Measurements from ENCODE around the gene MYO1E.

Gene MYO1E

DNA sequence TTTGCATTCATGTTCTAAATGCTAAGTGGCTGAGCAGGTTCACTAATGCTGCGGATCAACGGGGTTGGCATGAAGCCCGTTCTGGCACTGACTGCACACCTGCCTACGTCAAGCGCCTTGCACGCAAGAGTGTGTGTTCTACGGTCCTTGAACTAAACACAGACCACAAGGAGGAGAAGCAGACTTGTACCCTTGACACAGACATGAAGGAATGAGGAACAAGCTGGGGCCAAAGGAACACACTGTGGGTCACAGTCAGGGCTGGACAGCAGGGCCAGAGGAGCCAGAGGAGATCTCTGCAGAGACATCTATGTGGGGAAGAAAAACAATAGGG is 214.0 kb downstream of the MYO1E start:
- intact Hi-C loops (cut with DNase I; ENCODE audit: low total_unique reads), result no loop called here
- Histone ChIP-seq H3K4me1 (peaks cover 0 to 5% (median 0%) of the 10 kb centered on the region in 4 donors), H3K36me3 (peaks cover 83 to 93% (median 88%) of the 10 kb centered on the region in 3 donors), H3K4me3 (no peak overlapping the region), H3K27me3 (no peaks in the 10 kb centered on the region), H3K9me3 (no peaks in the 10 kb centered on the region), H3K27ac (no peak overlapping the region)
- DNase-seq, result no peak
- no peak for TF ChIP-seq CTCF (IDR thresholded peaks at IDR 0.05)

GRCh38 chr15:59157840-59158700 is 214.6 kb downstream of the MYO1E start:
- DNase-seq, result no peak
- H3K4me1 ChIP-seq, result peaks cover 0 to 5% (median 0%) of the 10 kb centered on the region in 4 donors

DNA sequence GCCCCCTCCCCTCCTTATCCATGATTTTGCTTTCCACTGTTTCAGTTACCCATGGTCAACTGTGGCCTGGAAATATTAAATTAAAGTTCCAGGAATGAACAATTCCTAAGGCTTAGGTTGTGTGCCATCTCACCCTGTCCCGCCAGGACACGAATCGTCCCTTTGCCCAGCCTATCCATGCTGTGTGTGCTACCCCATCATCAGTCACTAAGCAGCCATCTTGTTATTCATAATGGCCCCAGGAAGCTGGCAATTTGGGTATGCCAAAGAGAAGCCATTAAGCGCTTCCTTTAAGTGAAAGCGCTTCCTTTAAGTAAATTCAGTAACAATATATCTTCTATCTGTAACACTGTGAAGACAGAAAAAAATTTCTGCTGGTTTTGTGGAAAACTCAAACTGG is 215.3 kb downstream of the MYO1E start:
- H3K9me3 ChIP-seq, result no peaks in the 10 kb centered on the region
- DNase-seq, result no peak
- no peak overlapping the region for H3K4me3 ChIP-seq
- H3K27ac ChIP-seq, result no peak overlapping the region
- intact Hi-C loops (cut with DNase I; ENCODE audit: low total_unique reads), result no loop called here
- peaks cover 0 to 5% (median 0%) of the 10 kb centered on the region in 4 donors for H3K4me1 ChIP-seq
- no peak for TF ChIP-seq CTCF (IDR thresholded peaks at IDR 0.05)
- peaks cover 91 to 100% (median 96%) of the 10 kb centered on the region in 3 donors for H3K36me3 ChIP-seq
- no peaks in the 10 kb centered on the region for H3K27me3 ChIP-seq

More at GRCh38 chr15:59157840-59158700, 214.6 kb downstream of the MYO1E start:
- no peak for TF ChIP-seq CTCF (IDR thresholded peaks at IDR 0.05)
- no peaks in the 10 kb centered on the region for H3K9me3 ChIP-seq
- no peak overlapping the region for H3K4me3 ChIP-seq
- peaks cover 88 to 99% (median 94%) of the 10 kb centered on the region in 3 donors for H3K36me3 ChIP-seq
- H3K27ac ChIP-seq, result no peak overlapping the region
- no peaks in the 10 kb centered on the region for H3K27me3 ChIP-seq
- intact Hi-C loops (cut with DNase I; ENCODE audit: low total_unique reads), result no loop called here

DNA sequence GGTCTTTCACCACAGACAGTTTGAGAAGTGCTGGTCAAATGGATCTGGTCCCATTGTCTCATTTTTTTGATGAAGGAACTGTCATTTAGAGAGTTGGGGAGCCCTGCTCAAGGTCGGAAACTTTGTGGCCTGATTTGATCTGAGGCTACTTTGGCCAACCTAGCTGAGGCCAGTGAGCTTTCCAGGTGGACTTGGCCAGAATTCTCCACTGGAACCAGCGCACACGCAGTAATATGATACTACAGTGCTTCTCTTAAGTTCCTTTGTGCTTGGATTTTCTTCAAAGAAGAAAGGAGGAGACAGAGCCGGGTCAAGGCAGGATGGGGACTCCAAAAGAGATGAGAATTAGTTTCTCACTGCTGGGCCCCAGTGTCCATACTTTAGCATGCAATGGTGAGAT is 217.2 kb downstream of the MYO1E start:
- Histone ChIP-seq H3K4me3 (no peak overlapping the region), H3K27ac (no peak overlapping the region), H3K4me1 (peaks cover 0 to 9% (median 2%) of the 10 kb centered on the region in 4 donors), H3K27me3 (no peaks in the 10 kb centered on the region), H3K9me3 (no peaks in the 10 kb centered on the region), H3K36me3 (peaks cover 88 to 100% (median 96%) of the 10 kb centered on the region in 3 donors)
- intact Hi-C loops (cut with DNase I; ENCODE audit: low total_unique reads), result no loop called here
- TF ChIP-seq CTCF (IDR thresholded peaks at IDR 0.05), result no peak
- DNase-seq, result no peak

GRCh38 chr15:59154243-59154642 is 218.4 kb downstream of the MYO1E start:
- no peaks in the 10 kb centered on the region for H3K9me3 ChIP-seq
- intact Hi-C loops (cut with DNase I; ENCODE audit: low total_unique reads), result no loop called here
- TF ChIP-seq CTCF (IDR thresholded peaks at IDR 0.05), result no peak
- peaks cover 0 to 14% (median 7%) of the 10 kb centered on the region in 4 donors for H3K4me1 ChIP-seq
- no peaks in the 10 kb centered on the region for H3K27me3 ChIP-seq
- peaks cover 82 to 97% (median 96%) of the 10 kb centered on the region in 3 donors for H3K36me3 ChIP-seq
- no peak for DNase-seq
- H3K4me3 ChIP-seq, result no peak overlapping the region
- H3K27ac ChIP-seq, result no peak overlapping the region
